ENCODE measurements around the gene CCDC201. TPM values are rescaled to one million over a fixed set of nuclear protein-coding genes. Genes with fewer than 3 reads are reported as not detected.
A peak's percentile ranks its signal among the peaks of the same experiment; 100 is the strongest.
"Not testable (repeated sequence)": the region's sequence is repeated elsewhere in the genome, so short reads cannot be mapped to it uniquely, and the experiment has no call there.

CCDC201 gene
- total RNA-seq, 1 experiment from 2014 or later: not detected

- Histone ChIP-seq H3K9me3 (replicated peaks) (no peaks in the 10 kb centered on the region; the same call in 1 of the 2 replicates), H3K27me3 (replicated peaks) (no peaks in the 10 kb centered on the region), H3K4me3 (no peak overlapping the region), H3K27ac (no peak overlapping the region), H3K36me3 (no peaks in the 10 kb centered on the region), H3K4me1 (replicated peaks) (peaks cover 12% of the 10 kb centered on the region)
- DNase-seq (ENCODE audit: low read depth in 1 of 2, low spot score in 2 of 2): no peak
These were observed 3.6 kb upstream of the CCDC201 start for GRCh38 chr7:45876519-45876918.

GRCh38 chr7:45874408-45875131 is 1.7 kb upstream of the CCDC201 start:
- H3K27me3 ChIP-seq (replicated peaks): no peaks in the 10 kb centered on the region
- no peaks in the 10 kb centered on the region; the same call in 1 of the 2 replicates for H3K9me3 ChIP-seq (replicated peaks)
- H3K4me1 ChIP-seq (replicated peaks): peaks cover 12% of the 10 kb centered on the region
- no peak overlapping the region for H3K4me3 ChIP-seq
- H3K36me3 ChIP-seq: no peaks in the 10 kb centered on the region
- peak in 1 of 2 experiments; percentile 42 for DNase-seq (ENCODE audit: low read depth in 1 of 2, low spot score in 2 of 2)
- H3K27ac ChIP-seq: peak overlapping the region; percentile 15; the same call in 1 of the 2 replicates

- Histone ChIP-seq H3K36me3 (no peaks in the 10 kb centered on the region), H3K27me3 (replicated peaks) (no peaks in the 10 kb centered on the region), H3K27ac (no peak overlapping the region), H3K9me3 (replicated peaks) (no peaks in the 10 kb centered on the region), H3K4me3 (no peak overlapping the region), H3K4me1 (replicated peaks) (peaks cover 17% of the 10 kb centered on the region)
- DNase-seq (ENCODE audit: low read depth in 1 of 2, low spot score in 2 of 2): no peak
These were observed 473 bp upstream of the CCDC201 start for GRCh38 chr7:45873355-45873754.

GRCh38 chr7:45872116-45873034 is 507 bp downstream of the CCDC201 start:
- no peaks in the 10 kb centered on the region for H3K27me3 ChIP-seq (replicated peaks)
- H3K4me1 ChIP-seq (replicated peaks): peaks cover 17% of the 10 kb centered on the region
- no peaks in the 10 kb centered on the region for H3K36me3 ChIP-seq
- H3K27ac ChIP-seq: no peak overlapping the region
- DNase-seq (ENCODE audit: low read depth in 1 of 2, low spot score in 2 of 2): peak in 1 of 2 experiments; percentile 25
- H3K9me3 ChIP-seq (replicated peaks): no peaks in the 10 kb centered on the region
- no peak overlapping the region for H3K4me3 ChIP-seq

GRCh38 chr7:45869426-45869825 is 3.5 kb downstream of the CCDC201 start:
- Histone ChIP-seq H3K9me3 (replicated peaks) (no peaks in the 10 kb centered on the region), H3K36me3 (no peaks in the 10 kb centered on the region), H3K27ac (no peak overlapping the region), H3K4me1 (replicated peaks) (peaks cover 9% of the 10 kb centered on the region), H3K4me3 (no peak overlapping the region), H3K27me3 (replicated peaks) (no peaks in the 10 kb centered on the region)
- no peak for DNase-seq (ENCODE audit: low read depth in 1 of 2, low spot score in 2 of 2)

GRCh38 chr7:45867471-45867870 is 5.4 kb downstream of the CCDC201 start:
- DNase-seq (ENCODE audit: low read depth in 1 of 2, low spot score in 2 of 2): no peak
- no peak overlapping the region for H3K4me3 ChIP-seq
- H3K36me3 ChIP-seq: no peaks in the 10 kb centered on the region
- no peaks in the 10 kb centered on the region for H3K27me3 ChIP-seq (replicated peaks)
- H3K9me3 ChIP-seq (replicated peaks): no peaks in the 10 kb centered on the region
- H3K4me1 ChIP-seq (replicated peaks): 0 out of 2 replicates have a peak, but pooled peaks cover 5% of the 10 kb centered on the region
- H3K27ac ChIP-seq: no peak overlapping the region

- Histone ChIP-seq H3K4me1 (replicated peaks) (0 out of 2 replicates have a peak, but pooled peaks cover 5% of the 10 kb centered on the region), H3K9me3 (replicated peaks) (no peaks in the 10 kb centered on the region), H3K4me3 (no peak overlapping the region), H3K27ac (no peak overlapping the region), H3K36me3 (no peaks in the 10 kb centered on the region), H3K27me3 (replicated peaks) (peaks cover 1% of the 10 kb centered on the region)
- no peak for DNase-seq (ENCODE audit: low read depth in 1 of 2, low spot score in 2 of 2)
These were observed 7.1 kb downstream of the CCDC201 start for GRCh38 chr7:45865594-45866410.

- DNase-seq (ENCODE audit: low read depth in 1 of 2, low spot score in 2 of 2): no peak
- Histone ChIP-seq H3K36me3 (no peaks in the 10 kb centered on the region), H3K27ac (no peak overlapping the region), H3K4me1 (replicated peaks) (no peaks in the 10 kb centered on the region), H3K9me3 (replicated peaks) (no peaks in the 10 kb centered on the region), H3K27me3 (replicated peaks) (peaks cover 12% of the 10 kb centered on the region), H3K4me3 (no peak overlapping the region)
These were observed 9.2 kb downstream of the CCDC201 start for GRCh38 chr7:45863715-45864114.

GRCh38 chr7:45856888-45857287 is 16.0 kb downstream of the CCDC201 start:
- H3K4me3 ChIP-seq; H3K36me3 ChIP-seq; H3K9me3 ChIP-seq (replicated peaks); DNase-seq (ENCODE audit: low read depth in 1 of 2, low spot score in 2 of 2); H3K4me1 ChIP-seq (replicated peaks); H3K27ac ChIP-seq: not testable (repeated sequence)
- peaks cover 12% of the 10 kb centered on the region for H3K27me3 ChIP-seq (replicated peaks)

GRCh38 chr7:45855680-45856079 is 17.2 kb downstream of the CCDC201 start:
- not testable (repeated sequence) for H3K9me3 ChIP-seq (replicated peaks); DNase-seq (ENCODE audit: low read depth in 1 of 2, low spot score in 2 of 2); H3K4me3 ChIP-seq; H3K27me3 ChIP-seq (replicated peaks); H3K4me1 ChIP-seq (replicated peaks); H3K27ac ChIP-seq; H3K36me3 ChIP-seq

- H3K27ac ChIP-seq; DNase-seq (ENCODE audit: low read depth in 1 of 2, low spot score in 2 of 2); H3K27me3 ChIP-seq (replicated peaks); H3K36me3 ChIP-seq; H3K4me3 ChIP-seq; H3K9me3 ChIP-seq (replicated peaks); H3K4me1 ChIP-seq (replicated peaks): not testable (repeated sequence)
These were observed 19.4 kb downstream of the CCDC201 start for GRCh38 chr7:45853491-45853890.

- H3K4me1 ChIP-seq (replicated peaks); H3K4me3 ChIP-seq; H3K27me3 ChIP-seq (replicated peaks); H3K27ac ChIP-seq; DNase-seq (ENCODE audit: low read depth in 1 of 2, low spot score in 2 of 2); H3K36me3 ChIP-seq; H3K9me3 ChIP-seq (replicated peaks): not testable (repeated sequence)
These were observed 19.9 kb downstream of the CCDC201 start for GRCh38 chr7:45852984-45853383.

- H3K27me3 ChIP-seq (replicated peaks); H3K4me1 ChIP-seq (replicated peaks); H3K4me3 ChIP-seq; H3K27ac ChIP-seq; DNase-seq (ENCODE audit: low read depth in 1 of 2, low spot score in 2 of 2); H3K9me3 ChIP-seq (replicated peaks); H3K36me3 ChIP-seq: not testable (repeated sequence)
These were observed 24.1 kb downstream of the CCDC201 start for GRCh38 chr7:45848734-45849133.

Measured in SJSA1 (cell line).